ENCODE measurements around the gene ZNF19. TPM values are rescaled to one million over a fixed set of nuclear protein-coding genes. Genes with fewer than 3 reads are reported as not detected.
A peak's percentile ranks its signal among the peaks of the same experiment; 100 is the strongest.

ZNF19 gene
- total RNA-seq, 1 donor from 2014 or later = 1.0 TPM

DNA sequence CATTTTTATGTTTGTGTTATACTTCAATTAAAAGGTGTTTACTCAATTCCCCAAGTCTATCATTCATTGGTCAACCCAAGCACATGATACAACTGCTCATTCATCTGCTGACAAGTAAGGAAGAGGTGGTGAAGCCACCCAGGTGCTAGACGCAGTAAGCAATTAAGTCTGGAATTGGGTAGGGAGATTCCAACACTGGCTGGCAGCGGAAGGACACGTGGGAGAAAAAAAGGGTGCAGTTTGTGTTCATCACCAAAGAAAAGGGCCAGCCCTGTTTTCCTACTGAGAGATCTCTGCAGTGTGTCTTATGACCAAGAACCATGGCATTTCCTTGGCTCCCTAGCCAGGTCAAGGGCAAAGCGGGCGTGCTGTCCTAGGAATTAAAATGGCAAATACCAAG lies 15.2 kb downstream of the ZNF19 start:
- H3K36me3 ChIP-seq (ENCODE audit: control insufficient read depth in 3 of 3, insufficient read depth in 3 of 3, low read length in 3 of 3) = peaks cover 51 to 56% (median 53%) of the 10 kb centered on the region in 3 donors
- no peak overlapping the region for H3K27ac ChIP-seq (ENCODE audit: low read depth, low read length)
- H3K9me3 ChIP-seq (ENCODE audit: control insufficient read depth in 3 of 3, low read length in 3 of 3) = no peaks in the 10 kb centered on the region
- no peak overlapping the region for H3K4me3 ChIP-seq (ENCODE audit: low read length in 3 of 3)
- no peaks in the 10 kb centered on the region for H3K27me3 ChIP-seq (ENCODE audit: control insufficient read depth in 3 of 3, insufficient read depth in 3 of 3, low read length in 3 of 3)
- no peaks in the 10 kb centered on the region for H3K4me1 ChIP-seq (ENCODE audit: control insufficient read depth in 3 of 3, insufficient read depth in 3 of 3, low read length in 3 of 3)
- no peak overlapping the region for H3K9ac ChIP-seq (ENCODE audit: low read depth in 1 of 3, low read length in 3 of 3)

DNA sequence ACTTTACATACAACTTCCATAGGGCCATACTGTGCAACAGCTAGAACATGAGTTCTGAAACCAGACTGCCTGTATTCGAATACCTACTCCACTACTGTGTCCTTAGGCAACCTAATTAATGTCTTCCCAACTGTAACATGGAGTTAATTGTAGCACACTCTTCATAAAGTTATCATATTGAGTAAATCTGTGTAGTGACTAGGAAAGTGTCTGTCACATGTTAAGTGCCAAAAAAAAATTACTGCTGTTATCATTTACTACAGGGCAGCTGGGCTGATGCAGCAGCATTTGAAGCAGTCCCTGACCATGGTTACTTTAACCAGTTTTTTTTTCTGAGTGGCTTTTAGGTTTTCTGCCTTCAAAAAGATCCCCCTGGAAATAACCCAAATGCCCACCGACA lies 16.2 kb downstream of the ZNF19 start:
- no peak overlapping the region for H3K4me3 ChIP-seq (ENCODE audit: low read length in 3 of 3)
- H3K27ac ChIP-seq (ENCODE audit: low read depth, low read length) = no peak overlapping the region
- H3K27me3 ChIP-seq (ENCODE audit: control insufficient read depth in 3 of 3, insufficient read depth in 3 of 3, low read length in 3 of 3) = no peaks in the 10 kb centered on the region
- H3K9me3 ChIP-seq (ENCODE audit: control insufficient read depth in 3 of 3, low read length in 3 of 3) = no peaks in the 10 kb centered on the region
- H3K9ac ChIP-seq (ENCODE audit: low read depth in 1 of 3, low read length in 3 of 3) = no peak overlapping the region
- no peaks in the 10 kb centered on the region for H3K4me1 ChIP-seq (ENCODE audit: control insufficient read depth in 3 of 3, insufficient read depth in 3 of 3, low read length in 3 of 3)
- peaks cover 43 to 49% (median 44%) of the 10 kb centered on the region in 3 donors for H3K36me3 ChIP-seq (ENCODE audit: control insufficient read depth in 3 of 3, insufficient read depth in 3 of 3, low read length in 3 of 3)

- Histone ChIP-seq H3K36me3 (ENCODE audit: control insufficient read depth in 3 of 3, insufficient read depth in 3 of 3, low read length in 3 of 3) (peaks cover 34 to 40% (median 35%) of the 10 kb centered on the region in 3 donors), H3K4me3 (ENCODE audit: low read length in 3 of 3) (no peak overlapping the region), H3K27ac (ENCODE audit: low read depth, low read length) (no peak overlapping the region), H3K4me1 (ENCODE audit: control insufficient read depth in 3 of 3, insufficient read depth in 3 of 3, low read length in 3 of 3) (no peaks in the 10 kb centered on the region), H3K9me3 (ENCODE audit: control insufficient read depth in 3 of 3, low read length in 3 of 3) (no peaks in the 10 kb centered on the region), H3K9ac (ENCODE audit: low read depth in 1 of 3, low read length in 3 of 3) (no peak overlapping the region), H3K27me3 (ENCODE audit: control insufficient read depth in 3 of 3, insufficient read depth in 3 of 3, low read length in 3 of 3) (no peaks in the 10 kb centered on the region)
Observed at GRCh38 chr16:71472051-71472450, 17.1 kb downstream of the ZNF19 start.

DNA sequence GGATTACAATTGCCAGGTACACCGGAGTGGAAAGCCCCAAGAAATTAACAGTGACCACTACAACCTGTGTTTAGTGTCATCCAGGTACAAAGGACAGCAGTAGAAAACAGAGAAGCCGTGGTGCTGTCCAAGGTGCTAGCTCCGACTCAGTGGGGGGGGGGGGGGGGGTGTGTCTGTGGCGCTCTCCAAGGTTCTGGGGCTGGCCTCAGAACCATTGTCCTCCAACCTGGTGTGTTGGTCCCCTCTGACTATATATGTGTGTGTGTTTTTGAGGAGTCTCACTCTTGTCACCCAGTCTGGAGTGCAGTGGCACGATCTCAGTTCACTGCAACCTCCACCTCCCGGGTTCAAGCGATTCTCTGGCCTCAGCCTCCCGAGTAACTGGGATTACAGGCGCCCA lies 21.3 kb downstream of the ZNF19 start:
- Histone ChIP-seq H3K9me3 (ENCODE audit: control insufficient read depth in 3 of 3, low read length in 3 of 3) (no peaks in the 10 kb centered on the region), H3K4me3 (ENCODE audit: low read length in 3 of 3) (no peak overlapping the region), H3K27me3 (ENCODE audit: control insufficient read depth in 3 of 3, insufficient read depth in 3 of 3, low read length in 3 of 3) (no peaks in the 10 kb centered on the region), H3K4me1 (ENCODE audit: control insufficient read depth in 3 of 3, insufficient read depth in 3 of 3, low read length in 3 of 3) (peaks cover 0 to 5% (median 0%) of the 10 kb centered on the region in 3 donors), H3K27ac (ENCODE audit: low read depth, low read length) (no peak overlapping the region), H3K9ac (ENCODE audit: low read depth in 1 of 3, low read length in 3 of 3) (no peak overlapping the region), H3K36me3 (ENCODE audit: control insufficient read depth in 3 of 3, insufficient read depth in 3 of 3, low read length in 3 of 3) (peaks cover 3 to 14% (median 13%) of the 10 kb centered on the region in 3 donors)

DNA sequence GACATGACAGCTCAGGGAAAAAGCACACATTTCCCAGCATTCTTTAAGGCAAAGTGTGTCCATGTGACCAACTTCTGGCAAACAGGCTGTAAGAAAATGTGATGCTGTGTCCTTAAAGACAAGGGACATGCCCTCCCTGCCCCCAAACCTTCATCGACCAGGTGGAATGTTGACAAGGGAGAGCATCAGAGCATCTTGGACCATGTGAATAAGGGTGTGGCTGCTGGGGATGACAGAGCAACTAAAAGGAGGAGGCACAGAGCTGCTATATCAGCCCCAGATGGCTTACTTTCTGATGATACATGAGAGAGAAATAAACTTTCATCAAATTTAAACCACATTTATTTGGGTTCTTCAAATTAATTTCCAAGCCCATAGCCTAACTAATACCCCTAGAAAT lies 24.9 kb downstream of the ZNF19 start:
- Histone ChIP-seq H3K4me3 (ENCODE audit: low read length in 3 of 3) (no peak overlapping the region), H3K36me3 (ENCODE audit: control insufficient read depth in 3 of 3, insufficient read depth in 3 of 3, low read length in 3 of 3) (no peaks in the 10 kb centered on the region), H3K27ac (ENCODE audit: low read depth, low read length) (no peak overlapping the region), H3K27me3 (ENCODE audit: control insufficient read depth in 3 of 3, insufficient read depth in 3 of 3, low read length in 3 of 3) (no peaks in the 10 kb centered on the region), H3K9me3 (ENCODE audit: control insufficient read depth in 3 of 3, low read length in 3 of 3) (no peaks in the 10 kb centered on the region), H3K9ac (ENCODE audit: low read depth in 1 of 3, low read length in 3 of 3) (no peak overlapping the region), H3K4me1 (ENCODE audit: control insufficient read depth in 3 of 3, insufficient read depth in 3 of 3, low read length in 3 of 3) (peaks cover 4 to 22% (median 7%) of the 10 kb centered on the region in 3 donors)

DNA sequence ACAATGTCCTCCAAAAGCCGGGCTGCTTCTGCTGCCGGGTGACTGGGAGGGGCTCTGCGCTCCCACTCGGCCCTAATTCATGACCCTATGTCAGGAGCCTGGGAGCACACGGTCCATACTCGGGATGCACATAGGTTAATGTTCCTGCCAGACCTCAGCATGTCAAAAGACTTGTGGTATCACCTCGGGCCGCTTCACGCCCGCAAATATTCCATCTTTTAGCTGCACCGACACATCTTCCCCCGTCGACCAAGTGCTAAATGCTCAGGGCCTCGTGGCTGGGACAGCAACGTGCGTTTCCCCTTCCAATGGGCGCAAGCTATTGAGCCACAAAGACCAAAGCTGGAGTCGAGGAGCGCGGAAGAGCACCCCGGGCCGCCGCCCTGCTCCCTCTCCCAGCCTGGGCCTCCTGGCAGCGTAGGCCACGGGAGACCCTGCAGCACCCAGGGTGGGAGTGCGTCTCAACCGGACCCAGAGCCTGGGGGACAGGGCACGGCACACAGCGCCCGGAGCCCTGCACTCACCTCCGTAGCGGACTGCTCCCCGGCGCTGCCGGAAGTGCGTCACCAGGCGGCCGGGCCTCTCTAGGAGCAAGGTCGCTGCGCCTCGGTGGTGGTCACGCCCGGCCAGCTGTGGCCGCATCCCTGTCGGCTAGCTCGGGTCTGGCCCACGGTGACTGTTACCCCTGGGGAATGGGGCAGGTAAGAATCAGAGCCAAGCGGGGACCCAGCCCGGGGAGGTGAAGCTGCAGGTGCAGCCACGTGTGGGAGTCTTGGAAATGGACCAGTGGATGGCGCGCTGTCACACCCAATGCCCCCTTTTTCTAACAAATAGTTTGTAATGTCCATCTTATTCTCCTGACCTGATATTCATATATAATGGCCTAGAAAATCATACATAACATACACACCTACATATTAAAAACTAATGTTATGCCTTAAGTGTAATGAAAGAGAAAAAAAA lies 27.2 kb downstream of the ZNF19 start, which contains the start of gene ZNF23:
Gene ZNF23, minus strand, starts transcription at position 562 of the 963 bp plus-strand sequence. CDS start 5,451 bp downstream, outside the sequence.
- Histone ChIP-seq H3K36me3 (ENCODE audit: control insufficient read depth in 3 of 3, insufficient read depth in 3 of 3, low read length in 3 of 3) (no peaks in the 10 kb centered on the region), H3K9ac (ENCODE audit: low read depth in 1 of 3, low read length in 3 of 3) (peak within 1 kb of the TSS; percentile 83 to 96 (median 94)), H3K27me3 (ENCODE audit: control insufficient read depth in 3 of 3, insufficient read depth in 3 of 3, low read length in 3 of 3) (no peaks in the 10 kb centered on the region), H3K4me1 (ENCODE audit: control insufficient read depth in 3 of 3, insufficient read depth in 3 of 3, low read length in 3 of 3) (peaks cover 4 to 22% (median 7%) of the 10 kb centered on the region in 3 donors), H3K4me3 (ENCODE audit: low read length in 3 of 3) (peak within 1 kb of the TSS; percentile 94 to 97 (median 96)), H3K27ac (ENCODE audit: low read depth, low read length) (peak within 1 kb of the TSS; percentile 54), H3K9me3 (ENCODE audit: control insufficient read depth in 3 of 3, low read length in 3 of 3) (no peaks in the 10 kb centered on the region)

DNA sequence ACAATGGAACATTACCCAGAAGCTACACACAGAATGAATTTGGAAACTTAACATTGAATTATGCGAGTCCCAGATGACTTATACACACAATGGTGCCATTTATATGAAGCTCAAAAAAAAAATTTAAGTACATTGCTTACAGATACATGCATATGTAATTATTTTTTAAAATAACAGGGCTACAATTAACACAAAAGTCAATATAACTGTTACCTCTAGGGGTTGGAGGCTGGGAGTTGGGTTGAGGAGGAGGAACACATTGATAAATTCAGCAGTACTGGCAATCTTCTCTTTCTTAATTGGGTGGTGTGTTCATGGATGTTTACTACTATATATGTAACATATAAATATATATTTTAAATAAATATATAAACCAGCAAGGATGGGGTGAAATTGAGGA lies 28.2 kb downstream of the ZNF19 start:
- no peak overlapping the region for H3K27ac ChIP-seq (ENCODE audit: low read depth, low read length)
- peaks cover 8 to 9% (median 8%) of the 10 kb centered on the region in 3 donors for H3K36me3 ChIP-seq (ENCODE audit: control insufficient read depth in 3 of 3, insufficient read depth in 3 of 3, low read length in 3 of 3)
- peak overlapping the region; percentile 94 to 97 (median 96) for H3K4me3 ChIP-seq (ENCODE audit: low read length in 3 of 3)
- H3K4me1 ChIP-seq (ENCODE audit: control insufficient read depth in 3 of 3, insufficient read depth in 3 of 3, low read length in 3 of 3) = peaks cover 4 to 22% (median 7%) of the 10 kb centered on the region in 3 donors
- no peak overlapping the region for H3K9ac ChIP-seq (ENCODE audit: low read depth in 1 of 3, low read length in 3 of 3)
- no peaks in the 10 kb centered on the region for H3K9me3 ChIP-seq (ENCODE audit: control insufficient read depth in 3 of 3, low read length in 3 of 3)
- H3K27me3 ChIP-seq (ENCODE audit: control insufficient read depth in 3 of 3, insufficient read depth in 3 of 3, low read length in 3 of 3) = no peaks in the 10 kb centered on the region

GRCh38 chr16:71460236-71460635 lies 28.9 kb downstream of the ZNF19 start:
- no peak overlapping the region for H3K4me3 ChIP-seq (ENCODE audit: low read length in 3 of 3)

GRCh38 chr16:71459510-71459909 lies 29.6 kb downstream of the ZNF19 start:
- peaks cover 22 to 23% (median 22%) of the 10 kb centered on the region in 3 donors for H3K36me3 ChIP-seq (ENCODE audit: control insufficient read depth in 3 of 3, insufficient read depth in 3 of 3, low read length in 3 of 3)
- H3K27me3 ChIP-seq (ENCODE audit: control insufficient read depth in 3 of 3, insufficient read depth in 3 of 3, low read length in 3 of 3) = no peaks in the 10 kb centered on the region
- H3K9me3 ChIP-seq (ENCODE audit: control insufficient read depth in 3 of 3, low read length in 3 of 3) = peaks cover 0 to 2% (median 0%) of the 10 kb centered on the region in 3 donors
- H3K4me3 ChIP-seq (ENCODE audit: low read length in 3 of 3) = no peak overlapping the region
- H3K9ac ChIP-seq (ENCODE audit: low read depth in 1 of 3, low read length in 3 of 3) = no peak overlapping the region
- H3K27ac ChIP-seq (ENCODE audit: low read depth, low read length) = no peak overlapping the region
- peaks cover 4 to 22% (median 7%) of the 10 kb centered on the region in 3 donors for H3K4me1 ChIP-seq (ENCODE audit: control insufficient read depth in 3 of 3, insufficient read depth in 3 of 3, low read length in 3 of 3)

More at GRCh38 chr16:71460236-71460635, 28.9 kb downstream of the ZNF19 start:
- no peaks in the 10 kb centered on the region for H3K9me3 ChIP-seq (ENCODE audit: control insufficient read depth in 3 of 3, low read length in 3 of 3)
- peaks cover 15 to 16% (median 15%) of the 10 kb centered on the region in 3 donors for H3K36me3 ChIP-seq (ENCODE audit: control insufficient read depth in 3 of 3, insufficient read depth in 3 of 3, low read length in 3 of 3)
- H3K9ac ChIP-seq (ENCODE audit: low read depth in 1 of 3, low read length in 3 of 3) = no peak overlapping the region
- no peak overlapping the region for H3K27ac ChIP-seq (ENCODE audit: low read depth, low read length)
- peaks cover 4 to 22% (median 7%) of the 10 kb centered on the region in 3 donors for H3K4me1 ChIP-seq (ENCODE audit: control insufficient read depth in 3 of 3, insufficient read depth in 3 of 3, low read length in 3 of 3)
- no peaks in the 10 kb centered on the region for H3K27me3 ChIP-seq (ENCODE audit: control insufficient read depth in 3 of 3, insufficient read depth in 3 of 3, low read length in 3 of 3)

DNA sequence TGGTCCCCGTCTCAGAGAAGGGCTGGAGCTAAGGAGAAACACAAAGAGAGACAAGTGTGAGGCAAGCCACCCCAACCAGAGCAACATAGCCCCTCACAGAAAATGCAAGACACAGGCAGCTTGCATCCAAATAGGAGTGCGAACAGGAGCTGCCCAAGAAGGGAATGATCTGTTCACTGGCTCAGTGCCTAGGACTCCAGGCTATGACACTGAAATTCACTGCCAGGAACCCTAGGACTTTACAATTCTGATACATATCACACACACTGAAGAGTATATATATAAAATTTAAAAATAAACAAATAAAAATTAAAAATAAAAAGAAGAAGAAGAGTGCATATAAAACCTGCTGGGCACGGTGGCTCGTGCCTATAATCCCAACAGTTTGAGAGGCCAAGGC lies 32.3 kb downstream of the ZNF19 start:
- no peak overlapping the region for H3K4me3 ChIP-seq (ENCODE audit: low read length in 3 of 3)
- peaks cover 49 to 50% (median 49%) of the 10 kb centered on the region in 3 donors for H3K36me3 ChIP-seq (ENCODE audit: control insufficient read depth in 3 of 3, insufficient read depth in 3 of 3, low read length in 3 of 3)
- H3K9ac ChIP-seq (ENCODE audit: low read depth in 1 of 3, low read length in 3 of 3) = no peak overlapping the region
- H3K27me3 ChIP-seq (ENCODE audit: control insufficient read depth in 3 of 3, insufficient read depth in 3 of 3, low read length in 3 of 3) = no peaks in the 10 kb centered on the region
- peaks cover 3 to 20% (median 8%) of the 10 kb centered on the region in 3 donors for H3K9me3 ChIP-seq (ENCODE audit: control insufficient read depth in 3 of 3, low read length in 3 of 3)
- peaks cover 4 to 10% (median 6%) of the 10 kb centered on the region in 3 donors for H3K4me1 ChIP-seq (ENCODE audit: control insufficient read depth in 3 of 3, insufficient read depth in 3 of 3, low read length in 3 of 3)
- H3K27ac ChIP-seq (ENCODE audit: low read depth, low read length) = no peak overlapping the region

Data from skeletal muscle tissue (tissue), 4 donors.